ENCODE results near the gene FKBP2.

DNA sequence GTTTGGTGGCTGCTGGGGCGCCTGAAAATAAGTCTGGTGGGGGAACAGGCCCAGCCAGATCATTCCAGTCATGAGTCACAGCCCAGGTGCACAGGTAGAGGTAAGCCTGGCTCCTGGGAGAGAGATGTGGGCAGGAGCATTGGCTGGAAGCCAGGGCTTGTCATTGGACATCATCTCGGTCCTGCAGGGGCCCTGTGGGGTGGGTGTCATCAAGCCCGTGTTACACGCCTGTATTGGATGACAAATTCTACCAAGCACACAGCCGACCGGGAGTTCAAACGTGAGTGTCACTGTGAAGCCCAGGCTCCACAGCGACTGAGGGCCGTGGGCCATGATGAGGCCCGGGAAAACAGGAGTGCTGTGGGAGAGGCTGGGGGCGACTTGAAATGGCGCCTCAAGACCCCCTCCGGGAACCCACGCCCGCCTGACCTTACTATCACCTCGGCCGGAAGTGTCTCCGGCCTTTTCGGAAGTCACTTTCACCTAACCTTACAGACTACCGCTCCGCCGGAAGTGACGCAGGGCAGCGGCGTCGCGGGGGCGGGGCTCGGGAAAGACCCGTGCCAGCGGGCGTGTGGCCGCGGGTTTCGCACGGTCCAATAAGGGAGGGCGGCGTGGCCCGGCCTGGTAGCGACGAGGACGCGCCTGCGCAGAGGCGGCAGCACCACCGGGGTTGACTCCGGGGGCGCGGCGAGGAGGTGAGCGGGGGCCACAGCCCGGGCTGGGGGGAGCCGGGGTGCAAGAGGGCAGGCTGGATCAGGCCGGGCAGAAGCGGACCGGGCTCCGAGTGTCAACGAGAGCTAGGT, at the start of gene FKBP2:
- TF ChIP-seq CTCF (conservative IDR thresholded peaks at IDR 0.05) (no peak), ZFX (IDR thresholded peaks at IDR 0.05) (no peak)
